Thyroid gland (tissue), 4 donors: ENCODE measurements around the gene KIF5C. TPM values are rescaled to one million over a fixed set of nuclear protein-coding genes. Genes with fewer than 3 reads are reported as not detected.

ENCODE experiments used
- DNase-seq, 2 donors: peaks; one replicate each; pipeline ENCODE4 v3.0.0-alpha.2; 2019
- H3K27ac ChIP-seq, 3 donors: fragments of 200-600 bp; sonication (generic); 1 replicate in 2 of 3; 2 replicates in 1 of 3; pipeline ENCODE4 v1.5.1; 2016 to 2019; ENCODE audit warnings: mild to moderate bottlenecking in 1 of 3, moderate library complexity in 1 of 3
- H3K27me3 ChIP-seq: fragments of 200-600 bp; sonication (generic); one replicate; pipeline ENCODE4 v1.5.1; 2019
- H3K36me3 ChIP-seq, 2 donors: fragments of 200-600 bp; sonication (generic); one replicate each; pipeline ENCODE4 v1.5.1; 2016 to 2019
- H3K4me1 ChIP-seq, 2 donors: fragments of 200-600 bp; sonication (generic); one replicate each; pipeline ENCODE4 v1.5.1; 2017 to 2019
- H3K4me3 ChIP-seq, 3 donors: fragments of 200-600 bp; sonication (generic); replicated peaks in 1 of 3; 1 replicate in 2 of 3; 2 replicates in 1 of 3; pipeline ENCODE4 v1.5.1; 2016; ENCODE audit warnings: mild to moderate bottlenecking in 1 of 3
- H3K9me3 ChIP-seq: fragments of 200-600 bp; sonication (generic); one replicate; pipeline ENCODE4 v1.5.1; 2017
- POLR2A ChIP-seq, 2 donors: fragments of 450-650 bp; IDR thresholded peaks; one replicate each; pipeline ENCODE4 v1.6.1; 2017; ENCODE audit warnings: antibody characterized with exemption in 2 of 2, mild to moderate bottlenecking in 2 of 2, moderate library complexity in 1 of 2
- WGBS, 2 donors: methylation state at CpG; one replicate each; pipeline ENCODE4 v1.1.5; 2017; 5-methylcytosine and 5-hydroxymethylcytosine counted together
- intact Hi-C: fragments of 100-400 bp; cut with DNase I; formaldehyde crosslinking; loops from one replicate; pipeline ENCODE4 v1.15.1; 2023
- total RNA-seq, 4 donors: library from RNA; depleted of rRNA; stranded (reverse); fragments of >200 nt; gene quantifications; one replicate each; pipeline ENCODE4 v1.2.3, GENCODE V29; 2016
- TF ChIP-seq, protein P1 (sequence below), 6 experiments: fragments of 200-600 bp in 3 of 6; fragments of 450-650 bp in 3 of 6; sonication (generic) in 3 of 6; IDR thresholded peaks; one replicate each; pipeline ENCODE4 v1.5.1; 2016 to 2019; ENCODE audit warnings: antibody characterized with exemption in 6 of 6, mild to moderate bottlenecking in 2 of 6, inconsistent platforms in 1 of 6, moderate library complexity in 1 of 6

KIF5C gene
- total RNA-seq, 4 donors from 2014 or later: 1.9 to 2.8 (median 2.3) TPM

DNA sequence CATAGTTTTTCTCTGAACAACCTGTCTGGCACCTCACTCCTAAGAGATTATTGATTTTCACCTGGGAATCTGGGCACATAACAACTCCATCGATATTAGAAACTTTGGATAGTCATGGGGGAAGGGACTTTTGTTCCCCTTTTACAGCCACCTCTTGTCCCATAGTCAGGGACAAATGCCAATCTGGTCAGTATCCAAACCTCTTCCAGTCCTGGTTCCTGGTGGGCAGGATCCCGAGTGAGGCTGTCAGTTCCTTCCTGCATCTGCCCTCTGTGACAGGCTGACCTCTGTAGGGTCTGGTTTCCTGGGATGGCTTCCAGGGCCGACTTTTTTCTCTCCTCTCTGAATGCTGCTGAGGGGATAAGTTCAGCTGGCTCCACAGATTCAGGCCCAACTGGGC is 11.0 kb downstream of the KIF5C start:
- H3K4me3 ChIP-seq: no peak overlapping the region
- no peaks in the 10 kb centered on the region for H3K36me3 ChIP-seq
- peaks cover 10 to 11% of the 10 kb centered on the region in 2 donors for H3K4me1 ChIP-seq
- intact Hi-C loops: no loop called here
- WGBS, 2 donors: 63 to 76% methylated on average over 3 of the region's 3 CpGs
- TF ChIP-seq, protein P1, sequence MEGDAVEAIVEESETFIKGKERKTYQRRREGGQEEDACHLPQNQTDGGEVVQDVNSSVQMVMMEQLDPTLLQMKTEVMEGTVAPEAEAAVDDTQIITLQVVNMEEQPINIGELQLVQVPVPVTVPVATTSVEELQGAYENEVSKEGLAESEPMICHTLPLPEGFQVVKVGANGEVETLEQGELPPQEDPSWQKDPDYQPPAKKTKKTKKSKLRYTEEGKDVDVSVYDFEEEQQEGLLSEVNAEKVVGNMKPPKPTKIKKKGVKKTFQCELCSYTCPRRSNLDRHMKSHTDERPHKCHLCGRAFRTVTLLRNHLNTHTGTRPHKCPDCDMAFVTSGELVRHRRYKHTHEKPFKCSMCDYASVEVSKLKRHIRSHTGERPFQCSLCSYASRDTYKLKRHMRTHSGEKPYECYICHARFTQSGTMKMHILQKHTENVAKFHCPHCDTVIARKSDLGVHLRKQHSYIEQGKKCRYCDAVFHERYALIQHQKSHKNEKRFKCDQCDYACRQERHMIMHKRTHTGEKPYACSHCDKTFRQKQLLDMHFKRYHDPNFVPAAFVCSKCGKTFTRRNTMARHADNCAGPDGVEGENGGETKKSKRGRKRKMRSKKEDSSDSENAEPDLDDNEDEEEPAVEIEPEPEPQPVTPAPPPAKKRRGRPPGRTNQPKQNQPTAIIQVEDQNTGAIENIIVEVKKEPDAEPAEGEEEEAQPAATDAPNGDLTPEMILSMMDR (IDR thresholded peaks at IDR 0.05): no peak
- H3K9me3 ChIP-seq: no peaks in the 10 kb centered on the region
- no peaks in the 10 kb centered on the region for H3K27me3 ChIP-seq
- no peak for DNase-seq
- H3K27ac ChIP-seq: no peak overlapping the region

DNA sequence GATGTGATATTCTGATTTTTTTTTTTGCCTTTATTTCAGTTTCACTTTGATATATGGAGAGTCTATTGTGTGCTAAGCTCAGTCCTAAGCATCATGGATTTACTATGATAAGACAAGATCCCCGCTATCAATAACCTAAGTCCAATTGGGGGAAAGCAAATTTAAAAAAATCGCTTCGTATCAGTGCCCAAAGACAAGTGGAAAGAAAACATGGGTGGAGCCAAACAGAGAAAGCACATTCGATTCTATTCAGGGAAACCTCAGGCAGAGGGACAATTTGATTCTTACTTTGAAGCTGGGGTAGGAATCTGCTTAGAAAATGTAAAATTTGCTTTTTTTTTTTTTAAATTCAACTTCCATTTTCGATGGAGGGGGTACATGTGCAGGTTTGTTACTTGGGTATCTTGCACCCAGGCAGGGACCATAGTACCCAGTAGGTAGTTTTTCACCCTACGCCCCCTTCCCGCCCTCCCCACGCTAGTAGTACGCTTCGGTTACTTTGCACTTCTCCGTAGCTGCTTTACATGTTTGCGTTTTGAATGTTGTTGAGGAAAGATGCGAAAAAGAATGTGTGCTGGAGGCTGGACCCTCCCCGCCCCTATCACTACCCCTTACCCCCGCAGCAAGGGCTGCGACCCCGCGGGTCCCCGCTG is 12.4 kb downstream of the KIF5C start:
- Histone ChIP-seq H3K27ac (no peak overlapping the region), H3K4me1 (peaks cover 10 to 11% of the 10 kb centered on the region in 2 donors), H3K27me3 (no peaks in the 10 kb centered on the region), H3K9me3 (no peaks in the 10 kb centered on the region), H3K4me3 (peak overlapping the region in 2 of 3 donors; percentile 27 to 29), H3K36me3 (no peaks in the 10 kb centered on the region)
- WGBS, 2 donors: 16 to 17% methylated on average over 19 of the region's 19 CpGs
- TF ChIP-seq, protein P1 (IDR thresholded peaks at IDR 0.05): no peak
- TF ChIP-seq POLR2A (IDR thresholded peaks at IDR 0.05): no peak
- intact Hi-C loops: no loop called here
- DNase-seq: no peak

DNA sequence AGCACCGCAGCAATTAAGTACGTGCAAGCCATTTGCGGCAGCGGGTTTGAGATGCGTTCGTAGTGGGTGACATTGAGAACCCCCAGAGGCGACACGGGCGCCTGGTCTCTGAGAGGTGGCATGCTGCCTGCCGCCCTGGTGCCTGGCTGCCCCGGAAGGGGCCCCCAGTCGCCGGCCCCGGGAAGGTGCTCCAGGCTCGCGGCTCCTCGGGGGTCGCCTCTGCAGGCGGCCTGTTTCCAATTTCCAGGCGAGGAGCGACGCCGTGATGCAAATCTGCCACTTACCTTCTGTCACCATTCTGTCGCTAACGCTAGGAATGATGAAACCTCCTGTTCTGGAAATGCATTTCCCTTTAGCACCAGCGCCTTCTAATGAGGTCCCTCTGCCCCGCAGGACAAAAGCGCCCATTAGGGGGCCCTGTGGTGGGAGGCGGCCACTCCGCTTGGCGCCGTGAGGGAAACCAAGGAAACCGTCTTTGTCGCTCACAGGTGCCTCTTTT is 13.0 kb downstream of the KIF5C start:
- no peak for TF ChIP-seq POLR2A (IDR thresholded peaks at IDR 0.05)
- TF ChIP-seq, protein P1 (IDR thresholded peaks at IDR 0.05): no peak
- intact Hi-C loops: no loop called here
- no peak overlapping the region for H3K27ac ChIP-seq
- WGBS, 2 donors: 7 to 9% methylated on average over 20 to 28 of the region's 34 CpGs
- no peaks in the 10 kb centered on the region for H3K36me3 ChIP-seq
- no peaks in the 10 kb centered on the region for H3K27me3 ChIP-seq
- H3K4me3 ChIP-seq: peak overlapping the region in 2 of 3 donors; percentile 27 to 29
- peak in 1 of 2 donors; percentile 7 for DNase-seq
- H3K9me3 ChIP-seq: no peaks in the 10 kb centered on the region
- H3K4me1 ChIP-seq: peaks cover 10 to 11% of the 10 kb centered on the region in 2 donors

DNA sequence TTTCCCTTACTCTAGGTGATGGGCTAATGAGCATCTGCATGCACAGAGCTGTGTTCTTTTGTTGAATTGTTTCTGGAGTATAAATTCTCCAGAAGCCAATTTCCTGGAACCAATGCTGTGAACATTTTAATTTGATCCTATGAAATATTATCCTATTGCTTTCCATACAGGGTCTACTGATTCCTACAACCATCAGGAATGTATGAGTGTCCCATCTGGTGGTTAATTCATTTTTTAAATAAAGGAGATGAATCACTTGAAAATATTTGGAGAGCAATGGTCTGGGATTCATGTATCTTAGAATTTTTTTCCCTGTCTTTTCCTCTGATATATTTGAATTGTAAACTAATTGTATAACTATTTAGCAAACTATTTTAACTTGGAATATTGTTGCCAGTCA is 14.0 kb downstream of the KIF5C start:
- no peaks in the 10 kb centered on the region for H3K36me3 ChIP-seq
- no peaks in the 10 kb centered on the region for H3K9me3 ChIP-seq
- no peak for DNase-seq
- TF ChIP-seq, protein P1 (IDR thresholded peaks at IDR 0.05): no peak
- TF ChIP-seq POLR2A (IDR thresholded peaks at IDR 0.05): no peak
- H3K4me1 ChIP-seq: peaks cover 10 to 11% of the 10 kb centered on the region in 2 donors
- intact Hi-C loops: no loop called here
- H3K27ac ChIP-seq: no peak overlapping the region
- H3K27me3 ChIP-seq: no peaks in the 10 kb centered on the region
- H3K4me3 ChIP-seq: no peak overlapping the region

DNA sequence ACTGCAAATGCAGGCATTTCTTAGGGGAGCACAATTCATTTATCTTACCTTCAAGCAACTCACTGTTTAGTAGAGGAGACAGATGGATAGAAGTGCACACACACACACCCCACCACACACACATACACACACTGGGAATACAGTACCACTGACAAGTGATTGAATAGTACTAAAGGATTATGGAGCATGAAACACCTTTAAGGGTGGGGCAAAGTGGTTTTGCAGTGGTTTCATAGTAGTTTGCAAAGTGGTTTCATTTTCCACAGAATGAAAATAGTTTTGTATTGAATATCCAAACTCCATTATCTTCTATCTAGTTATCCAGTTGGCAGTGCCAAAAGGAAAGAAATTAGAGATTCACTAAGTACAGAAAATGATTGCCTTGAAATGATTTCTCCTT is 18.9 kb downstream of the KIF5C start:
- TF ChIP-seq POLR2A (IDR thresholded peaks at IDR 0.05): no peak
- TF ChIP-seq, protein P1 (IDR thresholded peaks at IDR 0.05): no peak
- Histone ChIP-seq H3K4me1 (no peaks in the 10 kb centered on the region), H3K9me3 (no peaks in the 10 kb centered on the region), H3K27ac (no peak overlapping the region), H3K4me3 (no peak overlapping the region), H3K36me3 (no peaks in the 10 kb centered on the region), H3K27me3 (no peaks in the 10 kb centered on the region)
- intact Hi-C loops: no loop called here
- DNase-seq: no peak
